Glutamatergic neuron (in vitro differentiated cells): ENCODE results near the gene TEAD4. TPM values are rescaled to one million over a fixed set of nuclear protein-coding genes. Genes with fewer than 3 reads are reported as not detected.

Experiments
- DNase-seq: peaks from one replicate; pipeline ENCODE4 v3.0.0; 2022
- H3K27ac Mint-ChIP-seq: one replicate; pipeline ENCODE4 v1.8.0; 2020; ENCODE audit warnings: mild to moderate bottlenecking, mixed read lengths, inconsistent platforms; ENCODE audit not compliant: unreplicated experiment
- H3K27me3 Mint-ChIP-seq: one replicate; pipeline ENCODE4 v1.8.0; 2020; ENCODE audit warnings: mild to moderate bottlenecking, moderate library complexity, mixed read lengths, inconsistent platforms; ENCODE audit not compliant: unreplicated experiment
- H3K36me3 Mint-ChIP-seq: one replicate; pipeline ENCODE4 v1.8.0; 2020; ENCODE audit warnings: mild to moderate bottlenecking, mixed read lengths, inconsistent platforms; ENCODE audit not compliant: unreplicated experiment
- H3K4me1 Mint-ChIP-seq: one replicate; pipeline ENCODE4 v1.8.0; 2020; ENCODE audit warnings: mild to moderate bottlenecking, low read depth, mixed read lengths, inconsistent platforms; ENCODE audit not compliant: unreplicated experiment
- H3K4me3 Mint-ChIP-seq: one replicate; pipeline ENCODE4 v1.8.0; 2020; ENCODE audit warnings: mild to moderate bottlenecking, mixed read lengths, inconsistent platforms; ENCODE audit not compliant: unreplicated experiment
- H3K9me3 Mint-ChIP-seq: one replicate; pipeline ENCODE4 v1.8.0; 2020; ENCODE audit warnings: mild to moderate bottlenecking, moderate library complexity, mixed read lengths, inconsistent platforms; ENCODE audit not compliant: unreplicated experiment
- total RNA-seq: library from RNA; stranded (reverse); fragmentation: NEBNext Ultra II Directional; extraction: Animal tissue kit (Norgen Biotek cat#: 25700); gene quantifications from one replicate; pipeline ENCODE4 v1.2.1, GENCODE V29; 2021; ENCODE audit not compliant: unreplicated experiment
- TF ChIP-seq, protein P1 (sequence below): fragments of 200-600 bp; sonication (generic); IDR thresholded peaks from one replicate; pipeline ENCODE4 v1.5.0; 2021; ENCODE audit not compliant: partially characterized antibody, unreplicated experiment

TEAD4 gene
- total RNA-seq, 1 donor from 2014 or later: 3.8 TPM

- H3K4me1 Mint-ChIP-seq: peaks cover 8% of the 10 kb centered on the region
- TF ChIP-seq, protein P1, sequence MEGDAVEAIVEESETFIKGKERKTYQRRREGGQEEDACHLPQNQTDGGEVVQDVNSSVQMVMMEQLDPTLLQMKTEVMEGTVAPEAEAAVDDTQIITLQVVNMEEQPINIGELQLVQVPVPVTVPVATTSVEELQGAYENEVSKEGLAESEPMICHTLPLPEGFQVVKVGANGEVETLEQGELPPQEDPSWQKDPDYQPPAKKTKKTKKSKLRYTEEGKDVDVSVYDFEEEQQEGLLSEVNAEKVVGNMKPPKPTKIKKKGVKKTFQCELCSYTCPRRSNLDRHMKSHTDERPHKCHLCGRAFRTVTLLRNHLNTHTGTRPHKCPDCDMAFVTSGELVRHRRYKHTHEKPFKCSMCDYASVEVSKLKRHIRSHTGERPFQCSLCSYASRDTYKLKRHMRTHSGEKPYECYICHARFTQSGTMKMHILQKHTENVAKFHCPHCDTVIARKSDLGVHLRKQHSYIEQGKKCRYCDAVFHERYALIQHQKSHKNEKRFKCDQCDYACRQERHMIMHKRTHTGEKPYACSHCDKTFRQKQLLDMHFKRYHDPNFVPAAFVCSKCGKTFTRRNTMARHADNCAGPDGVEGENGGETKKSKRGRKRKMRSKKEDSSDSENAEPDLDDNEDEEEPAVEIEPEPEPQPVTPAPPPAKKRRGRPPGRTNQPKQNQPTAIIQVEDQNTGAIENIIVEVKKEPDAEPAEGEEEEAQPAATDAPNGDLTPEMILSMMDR: no peak
- no peak overlapping the region for H3K4me3 Mint-ChIP-seq
- no peak for DNase-seq
- no peaks in the 10 kb centered on the region for H3K36me3 Mint-ChIP-seq
- no peak overlapping the region for H3K27ac Mint-ChIP-seq
- H3K9me3 Mint-ChIP-seq: no peaks in the 10 kb centered on the region
- H3K27me3 Mint-ChIP-seq: peaks cover 2% of the 10 kb centered on the region
These were observed 95.2 kb downstream of the TEAD4 start for GRCh38 chr12:3054374-3054773.

GRCh38 chr12:3055026-3055703 is 96.0 kb downstream of the TEAD4 start:
- Mint-ChIP-seq H3K27ac (no peak overlapping the region), H3K4me1 (peaks cover 2% of the 10 kb centered on the region), H3K9me3 (no peaks in the 10 kb centered on the region), H3K27me3 (peaks cover 2% of the 10 kb centered on the region), H3K4me3 (no peak overlapping the region), H3K36me3 (no peaks in the 10 kb centered on the region)
- no peak for DNase-seq
- TF ChIP-seq, protein P1: no peak

DNA sequence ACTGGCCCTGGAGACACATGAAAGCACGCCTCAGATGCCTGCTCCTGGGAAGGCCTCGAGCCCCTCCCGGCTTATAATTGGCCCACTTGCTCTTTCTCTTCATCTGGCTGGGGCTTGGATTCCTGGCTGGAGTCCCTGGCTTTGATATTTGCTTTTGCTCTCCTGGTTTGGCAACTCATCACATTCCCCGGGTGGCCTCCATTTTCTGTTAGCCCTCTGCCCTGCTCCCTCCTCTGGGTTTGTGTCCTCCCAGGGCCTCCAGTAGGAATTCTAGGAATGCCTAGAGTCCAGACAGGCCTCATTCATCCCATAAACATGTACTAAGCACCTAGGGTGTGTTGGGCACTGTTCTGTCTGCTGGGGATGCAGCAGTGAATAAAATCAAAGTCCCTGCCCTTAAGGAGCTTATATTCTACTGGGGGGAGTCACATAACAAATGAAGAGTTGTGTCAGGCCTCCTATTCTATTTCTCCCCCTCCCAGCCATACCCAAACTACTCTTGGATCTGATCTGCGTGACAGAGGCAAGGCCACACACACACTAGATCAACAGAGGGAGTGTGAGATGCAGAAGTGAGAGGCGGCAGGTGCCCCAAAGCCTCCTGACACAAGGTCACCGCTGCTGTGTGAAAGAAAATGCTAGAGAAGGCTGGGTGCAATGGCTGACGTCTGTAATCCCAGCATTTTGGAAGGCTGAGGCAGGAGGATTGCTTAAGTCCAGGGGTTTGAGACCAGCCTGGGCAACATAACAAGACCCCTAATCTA is 96.7 kb downstream of the TEAD4 start:
- DNase-seq: no peak
- no peak overlapping the region for H3K27ac Mint-ChIP-seq

DNA sequence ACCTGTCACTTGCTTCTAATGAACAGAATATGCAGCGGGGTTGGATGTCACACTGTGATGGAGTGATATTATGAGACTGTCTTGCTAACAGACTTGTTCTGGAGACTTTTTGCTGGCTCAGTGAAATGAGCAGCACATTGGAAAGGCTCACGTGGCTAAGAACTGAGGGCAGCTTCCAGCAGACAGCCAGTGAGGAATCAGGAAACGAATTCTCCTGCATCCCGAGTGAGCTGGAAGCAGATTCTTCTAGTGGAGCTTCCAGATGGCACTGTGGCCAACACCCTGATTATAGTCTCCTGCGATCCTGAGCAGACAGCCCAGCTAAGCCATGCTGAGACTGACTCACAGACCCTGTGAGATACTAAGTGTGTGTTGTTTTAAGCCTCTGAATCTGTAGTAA is 101.9 kb downstream of the TEAD4 start:
- Mint-ChIP-seq H3K36me3 (peaks cover 6% of the 10 kb centered on the region), H3K4me1 (peaks cover 5% of the 10 kb centered on the region), H3K9me3 (no peaks in the 10 kb centered on the region), H3K27ac (no peak overlapping the region), H3K4me3 (no peak overlapping the region), H3K27me3 (no peaks in the 10 kb centered on the region)
- TF ChIP-seq, protein P1: no peak
- DNase-seq: no peak

More for the DNA sequence above, 96.7 kb downstream of the TEAD4 start:
- H3K27me3 Mint-ChIP-seq: peaks cover 2% of the 10 kb centered on the region
- TF ChIP-seq, protein P1: no peak
- H3K4me3 Mint-ChIP-seq: no peak overlapping the region
- H3K4me1 Mint-ChIP-seq: peaks cover 2% of the 10 kb centered on the region
- H3K9me3 Mint-ChIP-seq: no peaks in the 10 kb centered on the region
- no peaks in the 10 kb centered on the region for H3K36me3 Mint-ChIP-seq
